GM10248 (cell line): ENCODE measurements around the gene C1orf226.
"Not testable (repeated sequence)": the region's sequence is repeated elsewhere in the genome, so short reads cannot be mapped to it uniquely, and the experiment has no call there.

Experiments used
- CTCF ChIA-PET: fragments of 300-600 bp; sonication (Branson Sonifier 250); formaldehyde crosslinking; extraction: SDS; loops from one replicate; lab custom pipeline; 2021; ENCODE audit warnings: antibody characterized with exemption; lab: Yijun Ruan, JAX
- POLR2A ChIA-PET: fragments of 350-650 bp; sonication (Branson Sonifier 250); formaldehyde crosslinking; extraction: SDS; loops from one replicate; lab custom pipeline; 2020; ENCODE audit warnings: antibody characterized with exemption; lab: Yijun Ruan, JAX
- DNase-seq: peaks from one replicate; pipeline ENCODE4 v3.0.0; 2012; ENCODE audit errors: extremely low spot score
- TF ChIP-seq, protein P1 (sequence below): IDR thresholded peaks from 2 replicates; pipeline ENCODE4 v1.5.1; 2012; ENCODE audit warnings: mild to moderate bottlenecking, low read depth; ENCODE audit errors: extremely low read depth, missing control alignments, control extremely low read depth

Gene C1orf226

DNA sequence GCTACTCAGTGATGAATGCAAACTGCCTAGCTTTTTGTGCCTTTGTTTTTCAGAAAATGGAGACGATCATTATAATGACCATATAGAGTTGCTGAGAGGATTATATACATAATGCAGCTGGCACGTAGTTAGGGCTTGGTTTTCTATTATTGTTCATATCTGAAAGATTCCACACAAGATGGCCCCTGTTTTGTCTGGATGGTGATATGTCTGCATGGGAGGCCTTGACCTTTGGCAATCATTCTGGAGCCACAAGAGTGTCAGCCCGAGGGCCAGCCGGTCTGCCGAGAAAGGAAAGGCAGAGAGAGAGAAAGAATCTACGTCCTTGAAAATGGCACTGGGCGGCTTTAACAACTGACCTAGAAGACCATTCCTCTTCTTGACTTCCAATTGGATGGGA lies 36.1 kb downstream of the C1orf226 start:
- ChIA-PET CTCF (interaction anchor here (1.2 to 1.6 kb wide), 2 partner anchors 10 to 28 kb away, joined by 3 to 4 read pairs; no protein-coding TSS in a partner anchor), POLR2A (no interaction called here)
- DNase-seq = no peak
- TF ChIP-seq, protein P1, sequence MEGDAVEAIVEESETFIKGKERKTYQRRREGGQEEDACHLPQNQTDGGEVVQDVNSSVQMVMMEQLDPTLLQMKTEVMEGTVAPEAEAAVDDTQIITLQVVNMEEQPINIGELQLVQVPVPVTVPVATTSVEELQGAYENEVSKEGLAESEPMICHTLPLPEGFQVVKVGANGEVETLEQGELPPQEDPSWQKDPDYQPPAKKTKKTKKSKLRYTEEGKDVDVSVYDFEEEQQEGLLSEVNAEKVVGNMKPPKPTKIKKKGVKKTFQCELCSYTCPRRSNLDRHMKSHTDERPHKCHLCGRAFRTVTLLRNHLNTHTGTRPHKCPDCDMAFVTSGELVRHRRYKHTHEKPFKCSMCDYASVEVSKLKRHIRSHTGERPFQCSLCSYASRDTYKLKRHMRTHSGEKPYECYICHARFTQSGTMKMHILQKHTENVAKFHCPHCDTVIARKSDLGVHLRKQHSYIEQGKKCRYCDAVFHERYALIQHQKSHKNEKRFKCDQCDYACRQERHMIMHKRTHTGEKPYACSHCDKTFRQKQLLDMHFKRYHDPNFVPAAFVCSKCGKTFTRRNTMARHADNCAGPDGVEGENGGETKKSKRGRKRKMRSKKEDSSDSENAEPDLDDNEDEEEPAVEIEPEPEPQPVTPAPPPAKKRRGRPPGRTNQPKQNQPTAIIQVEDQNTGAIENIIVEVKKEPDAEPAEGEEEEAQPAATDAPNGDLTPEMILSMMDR = no peak

DNA sequence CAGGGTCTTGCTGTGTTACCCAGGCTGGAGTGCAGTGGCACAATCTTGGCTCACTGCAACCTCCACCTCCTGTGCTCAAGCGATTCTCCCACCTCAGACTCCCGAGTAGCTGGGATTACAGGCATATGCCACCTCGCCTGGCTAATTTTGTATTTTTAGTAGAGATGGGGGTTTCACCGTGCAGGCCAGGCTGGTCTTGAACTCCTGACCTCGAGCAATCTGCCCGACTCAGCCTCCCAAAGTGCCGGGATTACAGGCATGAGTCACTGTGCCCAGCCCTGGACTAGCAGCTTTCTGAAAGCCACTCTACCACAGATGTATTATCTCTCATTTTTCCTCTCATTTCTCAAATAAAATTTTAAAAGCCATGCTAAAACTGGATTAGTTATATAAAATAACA lies 37.1 kb downstream of the C1orf226 start:
- DNase-seq, POLR2A ChIA-PET: not testable (repeated sequence)

DNA sequence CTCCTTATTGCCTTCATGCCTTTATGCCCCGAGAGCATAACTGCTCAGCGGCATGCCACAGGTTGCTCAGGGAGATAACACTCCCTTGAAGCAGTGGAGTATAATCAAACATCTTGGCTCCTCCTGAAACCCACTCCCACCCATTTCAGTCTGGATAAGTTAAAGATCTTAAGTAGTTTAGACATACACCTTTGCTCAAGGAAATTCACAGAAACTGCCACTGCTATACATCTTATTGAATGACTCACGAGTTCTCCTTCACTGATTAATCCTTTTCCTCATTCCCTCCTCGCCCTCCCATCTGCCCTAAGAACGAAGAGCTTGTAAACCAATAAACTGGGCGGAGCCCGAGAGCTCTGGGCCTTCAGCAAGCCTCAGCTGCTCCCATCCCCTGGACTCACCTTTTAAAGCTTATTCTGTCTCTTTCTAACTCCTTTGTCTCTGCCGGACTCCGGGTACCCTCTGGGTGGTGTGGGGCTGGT lies 38.0 kb downstream of the C1orf226 start:
- POLR2A ChIA-PET, DNase-seq: not testable (repeated sequence)
- CTCF ChIA-PET = interaction anchor here (1.6 kb wide), 1 partner anchor 12 kb away, joined by 4 read pairs; no protein-coding TSS in a partner anchor

More for the DNA sequence above, 37.1 kb downstream of the C1orf226 start:
- CTCF ChIA-PET = interaction anchor here (1.3 to 1.6 kb wide), 2 partner anchors 11 to 29 kb away, joined by 4 to 6 read pairs; no protein-coding TSS in a partner anchor

DNA sequence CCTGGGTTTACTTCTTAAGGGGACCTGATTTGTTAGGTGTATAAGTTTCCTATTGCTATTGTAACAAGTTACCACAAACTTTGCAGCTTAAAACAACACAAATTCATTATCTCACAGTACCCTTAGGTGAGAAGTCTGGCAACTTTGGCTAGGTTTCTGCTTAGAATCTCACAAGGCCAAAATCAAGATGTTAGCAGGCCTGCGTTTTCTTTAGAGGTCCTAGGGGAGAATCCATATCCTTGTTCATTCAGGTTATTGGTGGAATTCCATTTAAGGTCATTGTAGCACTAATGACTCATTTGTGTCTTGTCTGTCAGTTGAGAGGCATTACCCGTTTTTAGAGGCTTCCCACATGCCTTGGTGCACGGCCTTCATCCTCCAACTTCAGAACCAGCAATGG lies 38.6 kb downstream of the C1orf226 start:
- POLR2A ChIA-PET = no interaction called here
- CTCF ChIA-PET = no interaction called here
- TF ChIP-seq, protein P1 = no peak
- no peak for DNase-seq

DNA sequence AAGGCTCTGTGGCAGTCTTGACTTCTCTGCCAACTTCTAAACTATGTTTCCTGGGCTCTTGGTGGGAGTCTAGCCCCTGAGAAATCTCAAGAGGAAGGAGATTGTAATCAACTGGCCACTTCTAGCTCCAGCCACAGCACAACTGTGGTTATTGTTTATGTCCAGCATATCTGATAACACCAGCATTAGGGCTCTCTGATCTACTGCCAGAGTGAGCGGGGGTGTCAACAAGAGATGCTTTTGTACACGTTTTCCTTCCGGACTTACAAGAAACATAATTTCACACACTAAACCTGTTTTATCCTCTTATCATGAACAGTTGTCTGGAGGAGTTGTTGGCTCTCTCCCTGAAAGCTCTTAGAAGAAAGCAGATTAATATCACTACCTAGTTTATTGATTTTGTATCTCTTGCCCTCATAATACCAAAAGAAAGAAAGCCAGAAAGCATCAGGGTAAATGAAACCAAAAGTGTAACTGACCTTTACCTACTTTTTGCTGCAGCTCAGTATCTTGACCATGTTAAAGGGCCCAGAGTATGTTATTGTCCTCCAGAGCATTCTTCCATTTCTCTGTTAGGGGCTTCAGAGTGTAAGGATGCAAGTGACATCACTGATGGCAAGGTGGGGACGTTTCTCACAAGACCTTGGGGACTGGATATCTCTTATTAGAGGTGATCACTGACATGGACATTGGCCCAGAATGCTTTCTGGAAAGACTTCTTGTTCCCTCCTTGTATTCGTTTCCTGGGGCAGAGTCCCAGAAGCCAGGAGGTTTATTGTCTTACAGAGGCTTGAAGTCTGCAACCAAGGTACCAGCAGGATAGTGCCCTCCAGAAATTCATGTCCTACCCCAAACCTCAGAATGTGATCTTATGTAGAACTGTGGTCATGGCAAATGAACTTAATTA lies 40.0 kb downstream of the C1orf226 start:
- TF ChIP-seq, protein P1 = no peak
- CTCF ChIA-PET = interaction anchor here (2.0 kb wide), 1 partner anchor 10 kb away, joined by 4 read pairs; the partner anchor contains the start of gene SH2D1B
- DNase-seq = no peak
- POLR2A ChIA-PET = no interaction called here

DNA sequence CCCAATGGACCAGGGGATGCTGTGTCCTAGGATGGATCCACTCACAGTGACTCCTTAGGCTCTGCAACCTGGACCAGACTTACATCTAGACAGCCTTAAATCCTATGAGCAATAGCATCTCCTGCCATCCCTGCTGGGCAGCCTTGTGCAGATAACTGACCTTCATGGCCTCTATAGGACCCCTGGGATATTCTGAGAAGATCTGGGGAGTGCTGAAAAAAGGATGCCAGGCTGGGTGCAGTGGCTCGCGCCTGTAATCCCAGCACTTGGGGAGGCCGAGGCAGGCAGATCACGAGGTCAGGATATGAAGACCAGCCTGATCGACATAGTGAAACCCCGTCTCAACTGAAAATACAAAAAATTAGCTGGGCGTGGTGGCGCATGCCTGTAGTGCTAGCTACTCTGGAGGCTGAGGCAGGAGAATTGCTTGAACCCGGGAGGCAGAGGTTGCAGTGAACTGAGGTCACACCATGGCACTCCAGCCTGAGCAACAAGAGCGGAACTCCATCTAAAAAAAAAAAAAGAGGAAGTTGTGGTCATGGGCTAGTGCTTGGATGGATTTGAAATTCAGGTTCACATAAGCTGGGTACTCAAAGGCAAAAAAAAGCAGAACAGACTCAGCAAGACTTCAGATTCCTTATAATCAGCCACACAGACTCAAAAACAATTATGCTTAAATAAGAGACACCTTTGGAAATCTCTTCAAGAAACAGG lies 41.3 kb downstream of the C1orf226 start:
- ChIA-PET POLR2A (no interaction called here), CTCF (no interaction called here)
- TF ChIP-seq, protein P1 = no peak
- no peak for DNase-seq

DNA sequence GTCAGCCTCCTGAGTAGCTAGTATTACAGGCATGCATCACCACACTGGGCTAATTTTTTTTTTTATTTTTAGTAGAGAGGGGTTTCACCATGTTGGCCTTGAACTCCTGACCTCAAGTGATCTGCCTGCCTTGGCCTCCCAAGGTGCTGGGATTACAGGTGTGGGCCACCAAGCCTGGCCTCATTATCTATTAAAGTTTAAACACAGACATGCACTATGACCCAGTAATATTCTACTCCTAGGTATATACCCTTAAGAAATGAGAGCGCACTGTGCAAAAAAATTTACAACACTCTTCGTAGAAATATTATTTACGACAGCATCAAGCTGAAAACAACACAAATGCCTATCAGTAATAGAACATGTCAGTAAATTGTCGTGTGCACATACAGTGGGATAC lies 49.1 kb downstream of the C1orf226 start:
- TF ChIP-seq, protein P1 = no peak
- POLR2A ChIA-PET = no interaction called here
- DNase-seq = no peak
- CTCF ChIA-PET = no interaction called here

DNA sequence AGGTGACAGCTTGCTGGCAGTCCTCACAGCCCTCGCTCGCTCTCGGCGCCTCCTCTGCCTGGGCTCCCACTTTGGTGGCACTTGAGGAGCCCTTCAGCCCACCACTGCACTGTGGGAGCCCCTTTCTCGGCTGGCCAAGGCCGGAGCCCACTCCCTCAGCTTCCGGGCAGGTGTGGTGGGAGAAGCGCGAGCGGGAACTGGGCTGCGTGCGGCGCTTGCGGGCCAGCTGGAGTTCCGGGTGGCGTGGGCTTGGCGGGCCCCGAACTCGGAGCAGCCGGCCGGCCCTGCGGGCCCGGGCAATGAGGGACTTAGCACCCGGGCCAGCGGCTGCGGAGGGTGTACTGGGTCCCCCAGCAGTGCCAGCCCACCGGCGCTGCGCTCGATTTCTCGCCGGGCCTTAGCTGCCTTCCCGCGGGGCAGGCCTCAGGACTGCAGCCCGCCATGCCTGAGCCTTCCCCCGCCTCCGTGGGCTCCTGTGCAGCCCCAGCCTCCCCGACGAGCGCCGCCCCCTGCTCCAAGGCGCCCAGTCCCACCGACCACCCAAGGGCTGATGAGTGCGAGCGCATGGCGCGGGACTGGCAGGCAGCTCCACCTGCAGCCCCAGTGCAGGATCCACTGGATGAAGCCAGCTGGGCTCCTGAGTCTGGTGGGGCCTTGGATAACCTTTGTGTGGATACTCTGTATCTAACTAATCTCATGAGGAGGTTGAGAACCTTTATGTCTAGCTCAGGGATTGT lies 51.6 kb downstream of the C1orf226 start:
- POLR2A ChIA-PET, CTCF ChIA-PET, DNase-seq: not testable (repeated sequence)
